Muscle of leg (tissue), 16 donors: ENCODE data around the gene EXOSC6. TPM values are rescaled to one million over a fixed set of nuclear protein-coding genes. Genes with fewer than 3 reads are reported as not detected.
A peak's percentile ranks its signal among the peaks of the same experiment; 100 is the strongest.
"Not testable (repeated sequence)": the region's sequence is repeated elsewhere in the genome, so short reads cannot be mapped to it uniquely, and the experiment has no call there.

Source experiments
- DNase-seq: peaks from one replicate; pipeline ENCODE4 v3.0.0; 2013
- H3K27ac ChIP-seq: one replicate; pipeline ENCODE4 v1.5.1; 2013; ENCODE audit warnings: mild to moderate bottlenecking, low read length, control low read depth
- H3K27me3 ChIP-seq: one replicate; pipeline ENCODE4 v1.6.1; 2013; ENCODE audit warnings: low read length; ENCODE audit not compliant: control insufficient read depth, insufficient read depth
- H3K36me3 ChIP-seq: one replicate; pipeline ENCODE4 v1.6.1; 2013; ENCODE audit warnings: low read length; ENCODE audit not compliant: control insufficient read depth, insufficient read depth
- H3K4me1 ChIP-seq: one replicate; pipeline ENCODE4 v1.6.1; 2013; ENCODE audit warnings: low read length; ENCODE audit not compliant: control insufficient read depth, insufficient read depth
- H3K4me3 ChIP-seq: one replicate; pipeline ENCODE4 v1.5.1; 2013; ENCODE audit warnings: low read length, control low read depth
- H3K9me3 ChIP-seq: replicated peaks from 2 replicates; pipeline ENCODE4 v1.6.1; 2013; ENCODE audit warnings: low read depth, low read length; ENCODE audit not compliant: control insufficient read depth
- WGBS: methylation state at CpG from one replicate; pipeline ENCODE4 v1.1.5; 2013; ENCODE audit warnings: missing lambda C conversion rate; ENCODE audit not compliant: insufficient coverage; 5-methylcytosine and 5-hydroxymethylcytosine counted together
- long read RNA-seq, 11 donors: transcript quantifications; one replicate each; lab custom pipeline, GENCODE V29; 2026
- polyA plus RNA-seq, 8 donors: library from polyadenylated mRNA; unstranded; fragments of 120-200 nt; gene quantifications; one replicate each; pipeline versions ENCODE4 v1.2.1 to v1.2.3, GENCODE V29; 2013; ENCODE audit warnings: inconsistent platforms in 1 of 8, low replicate concordance in 1 of 8; ENCODE audit not compliant: insufficient read length in 8 of 8, insufficient read depth in 1 of 8
- total RNA-seq: library from RNA; stranded (reverse); fragments of 120-200 nt; gene quantifications from one replicate; pipeline ENCODE4 v1.2.4, GENCODE V29; 2013

Gene EXOSC6
- 17.2 TPM for total RNA-seq
- polyA plus RNA-seq = 10 to 100 TPM in 7 of 8 donors, 1 to 10 TPM in 1; 9.4 to 16.2 (median 12.7) TPM
- long read RNA-seq, donor 1, full-length matches to known transcripts = 33 of 33 reads
- long read RNA-seq, donor 1, partial matches to known transcripts = 0 of 33 reads
- long read RNA-seq, donor 1, other reads (novel, unspliced or antisense) = 0 of 33 reads
- long read RNA-seq, donor 2, full-length matches to known transcripts = 1 of 1 reads
- long read RNA-seq, donor 2, partial matches to known transcripts = 0 of 1 reads
- long read RNA-seq, donor 2, other reads (novel, unspliced or antisense) = 0 of 1 reads
- long read RNA-seq, donor 3, full-length matches to known transcripts = 63 of 63 reads
- long read RNA-seq, donor 3, partial matches to known transcripts = 0 of 63 reads
- long read RNA-seq, donor 3, other reads (novel, unspliced or antisense) = 0 of 63 reads
- long read RNA-seq, donor 4, full-length matches to known transcripts = 28 of 28 reads
- long read RNA-seq, donor 4, partial matches to known transcripts = 0 of 28 reads
- long read RNA-seq, donor 4, other reads (novel, unspliced or antisense) = 0 of 28 reads
- long read RNA-seq, donor 5, full-length matches to known transcripts = 99 of 99 reads
- long read RNA-seq, donor 5, partial matches to known transcripts = 0 of 99 reads
- long read RNA-seq, donor 5, other reads (novel, unspliced or antisense) = 0 of 99 reads
- long read RNA-seq, donor 6, full-length matches to known transcripts = 76 of 76 reads
- long read RNA-seq, donor 6, partial matches to known transcripts = 0 of 76 reads
- long read RNA-seq, donor 6, other reads (novel, unspliced or antisense) = 0 of 76 reads
- long read RNA-seq, donor 7, full-length matches to known transcripts = 54 of 54 reads
- long read RNA-seq, donor 7, partial matches to known transcripts = 0 of 54 reads
- long read RNA-seq, donor 7, other reads (novel, unspliced or antisense) = 0 of 54 reads
- long read RNA-seq, donor 8, full-length matches to known transcripts = 51 of 51 reads
- long read RNA-seq, donor 8, partial matches to known transcripts = 0 of 51 reads
- long read RNA-seq, donor 8, other reads (novel, unspliced or antisense) = 0 of 51 reads
- long read RNA-seq, donor 9, full-length matches to known transcripts = 47 of 47 reads
- long read RNA-seq, donor 9, partial matches to known transcripts = 0 of 47 reads
- long read RNA-seq, donor 9, other reads (novel, unspliced or antisense) = 0 of 47 reads
- long read RNA-seq, donor 10, full-length matches to known transcripts = 71 of 71 reads
- long read RNA-seq, donor 10, partial matches to known transcripts = 0 of 71 reads
- long read RNA-seq, donor 10, other reads (novel, unspliced or antisense) = 0 of 71 reads
- long read RNA-seq, donor 11, full-length matches to known transcripts = 56 of 56 reads
- long read RNA-seq, donor 11, partial matches to known transcripts = 0 of 56 reads
- long read RNA-seq, donor 11, other reads (novel, unspliced or antisense) = 0 of 56 reads

GRCh38 chr16:70251629-70252354 lies at the start of gene EXOSC6:
Gene EXOSC6 (minus strand): TSS chr16:70251940. CDS start chr16:70251900, 40 bp downstream.
- H3K27ac ChIP-seq = peak within 1 kb of the TSS; percentile 47
- peak within 1 kb of the TSS; percentile 47 for H3K4me3 ChIP-seq
- no peaks in the 10 kb centered on the region for H3K9me3 ChIP-seq
- H3K36me3 ChIP-seq = peaks cover 48% of the 10 kb centered on the region
- under 1% methylated on average over 58 of the region's 65 CpGs for WGBS
- peak; percentile 97 for DNase-seq
- no peaks in the 10 kb centered on the region for H3K27me3 ChIP-seq
- H3K4me1 ChIP-seq = peaks cover 15% of the 10 kb centered on the region

- Histone ChIP-seq H3K4me1 (peaks cover 7% of the 10 kb centered on the region), H3K9me3 (peaks cover 2% of the 10 kb centered on the region), H3K36me3 (no peaks in the 10 kb centered on the region), H3K4me3 (no peak overlapping the region), H3K27me3 (no peaks in the 10 kb centered on the region), H3K27ac (no peak overlapping the region)
- WGBS = no CpG with 5 or more reads among the region's 1 CpG
- no peak for DNase-seq
Observed at GRCh38 chr16:70301121-70301520, 49.4 kb upstream of the EXOSC6 start.

- H3K27ac ChIP-seq = peak within 1 kb of the TSS; percentile 97
- DNase-seq = peak; percentile 87
- H3K4me1 ChIP-seq = peaks cover 7% of the 10 kb centered on the region
- WGBS = 0% methylated on average over 31 of the region's 37 CpGs
- H3K27me3 ChIP-seq = no peaks in the 10 kb centered on the region
- peaks cover 2% of the 10 kb centered on the region for H3K9me3 ChIP-seq
- no peaks in the 10 kb centered on the region for H3K36me3 ChIP-seq
- peak within 1 kb of the TSS; percentile 98 for H3K4me3 ChIP-seq
Observed at GRCh38 chr16:70298988-70299938, 47.5 kb upstream of the EXOSC6 start, which contains the start of gene DDX19B. Gene DDX19B (plus strand): TSS chr16:70299186. CDS start chr16:70299298, 112 bp downstream.

GRCh38 chr16:70295634-70296033 lies 43.9 kb upstream of the EXOSC6 start:
- no peak overlapping the region for H3K27ac ChIP-seq
- H3K4me3 ChIP-seq = no peak overlapping the region
- H3K9me3 ChIP-seq = no peaks in the 10 kb centered on the region
- no peak for DNase-seq
- H3K36me3 ChIP-seq = no peaks in the 10 kb centered on the region
- peaks cover 7% of the 10 kb centered on the region for H3K4me1 ChIP-seq
- H3K27me3 ChIP-seq = no peaks in the 10 kb centered on the region

- peaks cover 8% of the 10 kb centered on the region for H3K4me1 ChIP-seq
- H3K4me3 ChIP-seq = no peak overlapping the region
- H3K27ac ChIP-seq = no peak overlapping the region
- H3K27me3 ChIP-seq = no peaks in the 10 kb centered on the region
- H3K9me3 ChIP-seq = no peaks in the 10 kb centered on the region
- H3K36me3 ChIP-seq = no peaks in the 10 kb centered on the region
- 89% methylated on average over 26 of the region's 28 CpGs for WGBS
- no peak for DNase-seq
Observed at GRCh38 chr16:70294385-70295025, 42.8 kb upstream of the EXOSC6 start.

GRCh38 chr16:70292148-70292547 lies 40.4 kb upstream of the EXOSC6 start:
- H3K9me3 ChIP-seq, H3K27ac ChIP-seq, H3K36me3 ChIP-seq, DNase-seq, H3K4me3 ChIP-seq, H3K27me3 ChIP-seq: not testable (repeated sequence)
- WGBS = no CpG with 5 or more reads among the region's 11 CpGs
- peaks cover 10% of the 10 kb centered on the region for H3K4me1 ChIP-seq

GRCh38 chr16:70290949-70291519 lies 39.3 kb upstream of the EXOSC6 start:
- Histone ChIP-seq H3K27ac (no peak overlapping the region), H3K4me3 (no peak overlapping the region), H3K9me3 (no peaks in the 10 kb centered on the region)

More at GRCh38 chr16:70290949-70291519, 39.3 kb upstream of the EXOSC6 start:
- Histone ChIP-seq H3K27me3 (no peaks in the 10 kb centered on the region), H3K4me1 (peaks cover 10% of the 10 kb centered on the region), H3K36me3 (no peaks in the 10 kb centered on the region)
- no peak for DNase-seq
